Measurements from ENCODE around the gene CTNNBIP1. TPM values are rescaled to one million over a fixed set of nuclear protein-coding genes. Genes with fewer than 3 reads are reported as not detected.
A peak's percentile ranks its signal among the peaks of the same experiment; 100 is the strongest.

Gene CTNNBIP1
- total and polyA plus RNA-seq, 9 of the 15 experiments (the other 6 are each of a cell fraction or from before 2014, with no cell fraction given) = 0.65 to 29.2 (median 14.7) TPM

GRCh38 chr1:9873385-9873784 is 36.7 kb downstream of the CTNNBIP1 start (continued):
- TF ChIP-seq MLLT1 (IDR thresholded peaks at IDR 0.05) = no peak
- TF ChIP-seq ZNF121 (CRISPR knock-in tag; conservative IDR thresholded peaks at IDR 0.05) = no peak

GRCh38 chr1:9872430-9873165 is 37.5 kb downstream of the CTNNBIP1 start:
- ChIA-PET CTCF (ENCODE audit: low intra/inter-chr PET ratio) (interaction anchor here (1.0 kb wide), 1 partner anchor 555 kb away, joined by 3 read pairs; no protein-coding TSS in a partner anchor), POLR2A (interaction anchor here (0.5 to 2.3 kb wide), 9 partner anchors 10 to 339 kb away, joined by 3 to 17 read pairs (median 3); no protein-coding TSS in a partner anchor)
- BruUV-seq (replicated peaks) = no TSS peak
- intact Hi-C loops (cut with micrococcal nuclease) (no loop called here), in situ Hi-C loops (cut with MboI) (loop anchor here (5.0 to 10.0 kb wide), 2 partner anchors 72 to 555 kb away; partner anchors contain the start of genes LZIC and NMNAT1)
- no peak overlapping the region for H3K27ac ChIP-seq (ENCODE audit: extremely low read depth, low read depth, low read length)
- ATAC-seq = no peak
- no peaks in the 10 kb centered on the region for H3K9me1 ChIP-seq (ENCODE audit: control insufficient read depth, insufficient read depth, low read length)
- no peak for DNase-seq (ENCODE audit: extremely low read depth in 1 of 4, low spot score in 3 of 4)
- H3K9me3 ChIP-seq (replicated peaks; ENCODE audit: control insufficient read depth, insufficient read depth, low read depth, low read length) = no peaks in the 10 kb centered on the region
- 16% methylated on average over 11 of the region's 11 CpGs for WGBS (ENCODE audit: insufficient coverage, low coverage, missing lambda C conversion rate)
- H3K4me1 ChIP-seq (replicated peaks in 1 of 2; ENCODE audit: control insufficient read depth in 2 of 2, insufficient read depth in 2 of 2, low read length in 2 of 2) = peaks cover 5 to 24% of the 10 kb centered on the region in 2 experiments; a peak in 4 of 5 replicates
- no peaks in the 10 kb centered on the region for H3K27me3 ChIP-seq (ENCODE audit: control insufficient read depth in 2 of 2, insufficient read depth in 2 of 2, low read length in 2 of 2)
- H3K36me3 ChIP-seq (ENCODE audit: control insufficient read depth, insufficient read depth, low read length) = peaks cover 3% of the 10 kb centered on the region; the same call in 1 of the 3 replicates
- peaks cover 1% of the 10 kb centered on the region for H4K20me1 ChIP-seq (replicated peaks; ENCODE audit: control insufficient read depth, insufficient read depth, low read length)
- H2AFZ ChIP-seq (ENCODE audit: low read depth, low read length) = no peak overlapping the region
- H3K79me2 ChIP-seq (ENCODE audit: control insufficient read depth, insufficient read depth, low read length) = no peaks in the 10 kb centered on the region
- peak overlapping the region in 1 of 2 experiments; percentile 53; a peak in 2 of 4 replicates for H3K9ac ChIP-seq (ENCODE audit: insufficient read depth in 1 of 2, low read depth in 2 of 2, low read length in 2 of 2)
- no peak overlapping the region for H3K4me3 ChIP-seq
- H3K4me2 ChIP-seq (ENCODE audit: insufficient read depth, low read length) = no peak overlapping the region
- FAIRE-seq = peak; percentile 23
- TF ChIP-seq SRSF9 (IDR thresholded peaks at IDR 0.05; ENCODE audit: borderline replicate concordance, low read depth, low read length) (no peak), BDP1 (IDR thresholded peaks at IDR 0.05; ENCODE audit: insufficient read depth, insufficient read length) (no peak), ZNF253 (CRISPR knock-in tag; conservative IDR thresholded peaks at IDR 0.05) (no peak), GTF2B (IDR thresholded peaks at IDR 0.05; ENCODE audit: extremely low read depth, insufficient read length) (no peak), HNRNPL (IDR thresholded peaks at IDR 0.05; ENCODE audit: low read depth, low read length) (no peak), ESRRA (IDR thresholded peaks at IDR 0.05; ENCODE audit: borderline replicate concordance, low read depth) (no peak), KLF1 (tag; IDR thresholded peaks at IDR 0.05) (no peak), CBX2 (IDR thresholded peaks at IDR 0.05; ENCODE audit: insufficient read depth, low read length, poor library complexity, severe bottlenecking) (no peak), HSF4 (CRISPR knock-in tag; IDR thresholded peaks at IDR 0.05; ENCODE audit: borderline replicate concordance) (no peak), IFI16 (CRISPR knock-in tag; IDR thresholded peaks at IDR 0.05) (no peak), CREB5 (CRISPR knock-in tag; IDR thresholded peaks at IDR 0.05) (no peak), NR3C1 (CRISPR knock-in tag; IDR thresholded peaks at IDR 0.05) (no peak), SLC30A9 (CRISPR knock-in tag; IDR thresholded peaks at IDR 0.05) (no peak), CBFB (CRISPR knock-in tag; IDR thresholded peaks at IDR 0.05) (no peak), ZNF316 (IDR thresholded peaks at IDR 0.05) (no peak)
